Measurements from ENCODE around the gene TMSB4X. TPM values are rescaled to one million over a fixed set of nuclear protein-coding genes. Genes with fewer than 3 reads are reported as not detected.

The TMSB4X gene
- total and polyA plus RNA-seq, 2 of the 8 experiments (the other 6 are each of a cell fraction or from before 2014, with no cell fraction given), result 2,063 to 2,112 TPM

DNA sequence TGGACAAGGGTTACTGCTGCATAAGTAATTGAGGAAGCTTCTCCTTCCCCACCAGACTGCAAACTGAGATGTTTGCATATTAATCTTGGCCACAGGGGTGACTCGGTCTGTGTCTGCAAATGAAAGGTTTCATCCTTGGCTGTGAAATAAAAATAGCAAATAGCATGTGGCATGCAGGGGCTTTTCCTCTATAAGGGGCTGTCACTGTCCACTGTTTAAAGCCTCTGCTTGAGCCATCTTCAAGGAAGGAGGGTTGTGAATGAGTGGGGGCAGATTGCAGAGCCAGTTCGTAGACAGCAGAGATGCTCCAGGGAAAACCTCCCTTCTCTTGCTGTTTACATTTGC is 33.3 kb downstream of the TMSB4X start:
- H3K9me3 ChIP-seq (ENCODE audit: insufficient read depth in 2 of 2, low read depth in 1 of 2, low read length in 1 of 2), result no peaks in the 10 kb centered on the region
- no peaks in the 10 kb centered on the region for H3K79me2 ChIP-seq (ENCODE audit: control insufficient read depth in 1 of 2, insufficient read depth in 2 of 2, low read length in 2 of 2)
- H3K27me3 ChIP-seq (replicated peaks in 1 of 4; ENCODE audit: control insufficient read depth in 3 of 4, extremely low read depth in 1 of 4, insufficient read depth in 3 of 4, low read length in 3 of 4), result no peaks in the 10 kb centered on the region
- no peaks in the 10 kb centered on the region for H4K20me1 ChIP-seq (replicated peaks in 1 of 2; ENCODE audit: control insufficient read depth in 1 of 2, insufficient read depth in 2 of 2, low read length in 2 of 2)
- no peak overlapping the region for H3K23ac ChIP-seq (ENCODE audit: insufficient read length)
- H3K36me3 ChIP-seq (ENCODE audit: control insufficient read depth in 2 of 4, insufficient read depth in 4 of 4, low read length in 3 of 4), result no peaks in the 10 kb centered on the region
- H2BK120ac ChIP-seq (replicated peaks; ENCODE audit: low read depth, low read length), result no peak overlapping the region
- POLR2A ChIA-PET (ENCODE audit: partially characterized antibody), result interaction anchor here (0.9 kb wide), 1 partner anchor 30 kb away, joined by 3 read pairs; no protein-coding TSS in a partner anchor
- DNase-seq (ENCODE audit: low read depth in 1 of 2, low spot score in 2 of 2) (no peak), FAIRE-seq (no peak)
- no peak overlapping the region for H3K4ac ChIP-seq (replicated peaks; ENCODE audit: insufficient read length, low read depth, low read length)
- no peak overlapping the region for H4K91ac ChIP-seq (replicated peaks; ENCODE audit: insufficient read length, low read length)
- H3K79me1 ChIP-seq (ENCODE audit: low read depth, low read length), result no peaks in the 10 kb centered on the region
- H2BK5ac ChIP-seq (ENCODE audit: low read depth, low read length), result no peak overlapping the region
- no peak overlapping the region for H2AFZ ChIP-seq (ENCODE audit: low read length)
- no peak overlapping the region for H3K4me2 ChIP-seq (ENCODE audit: insufficient read depth in 1 of 2, low read depth in 2 of 2, low read length in 2 of 2)
- no peak overlapping the region for H4K8ac ChIP-seq (ENCODE audit: extremely low read depth, insufficient read depth, low read length)
- H2BK20ac ChIP-seq (ENCODE audit: low read length), result no peak overlapping the region
- no peak overlapping the region for H3K4me3 ChIP-seq (ENCODE audit: extremely low read depth in 1 of 4, insufficient read depth in 2 of 4, low read depth in 3 of 4, low read length in 4 of 4)
- no peak overlapping the region for H3K9ac ChIP-seq (replicated peaks in 1 of 4; ENCODE audit: extremely low read depth in 1 of 4, low read depth in 3 of 4, low read length in 3 of 4)
- H3K23me2 ChIP-seq (ENCODE audit: low read depth, low read length), result no peaks in the 10 kb centered on the region
- CTCF ChIA-PET (ENCODE audit: partially characterized antibody), result no interaction called here
- H2BK15ac ChIP-seq (ENCODE audit: low read length), result no peak overlapping the region
- no peak overlapping the region for H3K14ac ChIP-seq (ENCODE audit: insufficient read length)
- H3K56ac ChIP-seq (replicated peaks; ENCODE audit: insufficient read length, low read depth, low read length), result no peak overlapping the region
- no peak overlapping the region for H3K27ac ChIP-seq (ENCODE audit: low read depth, low read length)
- WGBS, 2 experiments (ENCODE audit: extremely low coverage in 1 of 2, insufficient coverage in 1 of 2, insufficient read length in 1 of 2, insufficient replicate concordance in 2 of 2, low coverage in 1 of 2, low lambda C conversion rate in 2 of 2, missing lambda C conversion rate in 1 of 2), result 50% methylated on average over 2 of the region's 2 CpGs; no CpG with 5 or more reads in 1 of the 2 experiments
- H4K5ac ChIP-seq (ENCODE audit: insufficient read length, low read depth, low read length), result no peak overlapping the region
- H3K18ac ChIP-seq (ENCODE audit: extremely low read depth, low read length), result no peak overlapping the region; the same call in 1 of the 2 replicates
- no peak overlapping the region for H2AK5ac ChIP-seq (ENCODE audit: low read depth, low read length)
- peaks cover 0 to 2% (median 1%) of the 10 kb centered on the region in 4 experiments; a peak in 2 of 7 replicates for H3K4me1 ChIP-seq (replicated peaks in 1 of 4; ENCODE audit: control insufficient read depth in 3 of 4, insufficient read depth in 4 of 4, low read length in 3 of 4)
- H2BK12ac ChIP-seq (ENCODE audit: low read depth, low read length), result no peak overlapping the region
- no peak for TF ChIP-seq POLR2AphosphoS5 (IDR thresholded peaks at IDR 0.05; ENCODE audit: low read depth, low read length)
- TF ChIP-seq TAF1 (IDR thresholded peaks at IDR 0.05; ENCODE audit: low read depth, low read length), result no peak
- no peak for TF ChIP-seq JUN (IDR thresholded peaks at IDR 0.05; ENCODE audit: low read depth, low read length)
- TF ChIP-seq SP4 (IDR thresholded peaks at IDR 0.05; ENCODE audit: low read length), result no peak
- TF ChIP-seq TEAD4 (IDR thresholded peaks at IDR 0.05; ENCODE audit: low read depth, low read length), result no peak
- TF ChIP-seq KDM5A (IDR thresholded peaks at IDR 0.05; ENCODE audit: low read length), result no peak
- TF ChIP-seq RBBP5 (IDR thresholded peaks at IDR 0.05; ENCODE audit: borderline replicate concordance, low read depth, low read length), result no peak
- no peak for TF ChIP-seq ZNF274 (IDR thresholded peaks at IDR 0.05; ENCODE audit: borderline replicate concordance, extremely low read depth, low read length)
- TF ChIP-seq ASH2L (IDR thresholded peaks at IDR 0.05; ENCODE audit: low read length), result no peak
- TF ChIP-seq CHD1 (IDR thresholded peaks at IDR 0.05; ENCODE audit: low read depth, low read length), result no peak
- TF ChIP-seq EGR1 (IDR thresholded peaks at IDR 0.05; ENCODE audit: borderline replicate concordance, low read depth, low read length), result no peak
- no peak for TF ChIP-seq TBP (IDR thresholded peaks at IDR 0.05; ENCODE audit: low read depth, low read length)
- no peak for TF ChIP-seq KDM4A (IDR thresholded peaks at IDR 0.05; ENCODE audit: low read depth, low read length, severe bottlenecking)
- TF ChIP-seq TCF12 (IDR thresholded peaks at IDR 0.05; ENCODE audit: low read depth, low read length), result no peak
- no peak for TF ChIP-seq POU5F1 (IDR thresholded peaks at IDR 0.05; ENCODE audit: low read depth, low read length)
- no peak for TF ChIP-seq NRF1 (IDR thresholded peaks at IDR 0.05; ENCODE audit: low read depth, low read length)
- no peak for TF ChIP-seq CREB1 (IDR thresholded peaks at IDR 0.05)
- TF ChIP-seq RFX5 (IDR thresholded peaks at IDR 0.05; ENCODE audit: borderline replicate concordance, low read depth, low read length), result no peak

All from H1 (cell line).